ENCODE data around the gene TRPM3.

The TRPM3 gene

DNA sequence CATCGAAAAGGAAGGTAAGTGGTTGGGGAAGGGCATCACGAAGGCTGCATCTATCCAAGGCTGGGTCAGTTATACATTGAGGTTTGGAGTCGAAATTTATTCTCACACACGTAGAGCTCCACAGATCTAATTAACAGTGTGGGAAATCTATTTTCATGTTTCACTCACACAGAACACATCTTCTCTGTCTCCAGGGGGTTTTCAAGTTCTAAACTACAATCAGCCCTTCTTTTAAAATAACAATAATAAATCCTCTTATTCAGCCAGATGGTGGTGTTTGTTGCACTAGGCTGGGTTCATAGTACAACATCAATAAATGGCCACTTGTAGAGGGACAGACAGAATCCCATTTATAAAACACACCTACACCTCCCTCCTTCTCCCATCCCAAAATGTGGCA lies 532.4 kb downstream of the TRPM3 start:
- no peak for TF ChIP-seq Cebpa-rat (IDR thresholded peaks at IDR 0.05)
- H3K27ac ChIP-seq = no peak overlapping the region
- H3K36me3 ChIP-seq = no peaks in the 10 kb centered on the region

GRCh38 chr9:70588381-70588780 lies 533.0 kb downstream of the TRPM3 start:
- Histone ChIP-seq H4K20me1 (no peaks in the 10 kb centered on the region), H3K36me3 (no peaks in the 10 kb centered on the region), H3K27ac (no peak overlapping the region), H3K4me3 (no peak overlapping the region), H3K9me3 (no peaks in the 10 kb centered on the region), H3K9ac (no peak overlapping the region), H3K4me2 (no peak overlapping the region), H3K4me1 (peaks cover 4% of the 10 kb centered on the region; the same call in 1 of the 2 replicates), H3K27me3 (no peaks in the 10 kb centered on the region)
- TF ChIP-seq Cebpa-rat (IDR thresholded peaks at IDR 0.05) = no peak

More for the DNA sequence above, 532.4 kb downstream of the TRPM3 start:
- H4K20me1 ChIP-seq = no peaks in the 10 kb centered on the region
- H3K27me3 ChIP-seq = no peaks in the 10 kb centered on the region
- H3K9me3 ChIP-seq = no peaks in the 10 kb centered on the region
- H3K4me2 ChIP-seq = no peak overlapping the region
- H3K9ac ChIP-seq = no peak overlapping the region
- H3K4me3 ChIP-seq = no peak overlapping the region
- H3K4me1 ChIP-seq = no peaks in the 10 kb centered on the region

DNA sequence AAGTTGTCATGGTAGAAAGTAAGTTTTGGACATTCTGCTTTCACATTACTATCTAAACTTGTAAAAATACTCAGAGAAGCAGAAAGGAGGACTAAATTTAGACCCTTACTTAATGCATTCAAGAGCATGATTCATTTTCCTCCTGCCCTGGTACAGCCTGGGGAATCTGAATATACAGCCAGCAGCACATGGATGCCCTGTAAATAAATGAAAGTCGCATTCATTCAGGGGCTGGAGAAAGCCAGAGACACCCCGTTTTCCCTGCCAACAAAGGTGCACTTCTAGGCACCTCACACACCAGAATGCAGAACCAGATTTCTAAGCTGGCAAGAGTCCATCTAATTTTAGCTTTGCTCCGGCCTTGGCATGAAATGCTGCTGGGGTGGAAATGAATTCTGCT lies 534.2 kb downstream of the TRPM3 start:
- Histone ChIP-seq H3K4me1 (peaks cover 16% of the 10 kb centered on the region), H3K9me3 (no peaks in the 10 kb centered on the region), H3K4me3 (no peak overlapping the region), H3K27me3 (no peaks in the 10 kb centered on the region), H3K36me3 (no peaks in the 10 kb centered on the region), H3K4me2 (no peak overlapping the region), H3K9ac (no peak overlapping the region), H3K27ac (no peak overlapping the region), H4K20me1 (no peaks in the 10 kb centered on the region)
- TF ChIP-seq Cebpa-rat (IDR thresholded peaks at IDR 0.05) = no peak

GRCh38 chr9:70586476-70586875 lies 534.9 kb downstream of the TRPM3 start:
- H3K4me2 ChIP-seq = no peak overlapping the region
- H3K27ac ChIP-seq = no peak overlapping the region
- no peaks in the 10 kb centered on the region for H3K27me3 ChIP-seq
- H3K4me3 ChIP-seq = no peak overlapping the region
- no peak overlapping the region for H3K9ac ChIP-seq
- no peak for TF ChIP-seq Cebpa-rat (IDR thresholded peaks at IDR 0.05)
- no peaks in the 10 kb centered on the region for H4K20me1 ChIP-seq
- no peaks in the 10 kb centered on the region for H3K36me3 ChIP-seq
- no peaks in the 10 kb centered on the region for H3K9me3 ChIP-seq
- peaks cover 23% of the 10 kb centered on the region for H3K4me1 ChIP-seq

- no peaks in the 10 kb centered on the region for H4K20me1 ChIP-seq
- no peak overlapping the region for H3K4me3 ChIP-seq
- no peaks in the 10 kb centered on the region for H3K9me3 ChIP-seq
- no peaks in the 10 kb centered on the region for H3K36me3 ChIP-seq
- H3K27ac ChIP-seq = no peak overlapping the region
- no peaks in the 10 kb centered on the region for H3K27me3 ChIP-seq
- H3K4me1 ChIP-seq = peaks cover 35% of the 10 kb centered on the region
- no peak overlapping the region for H3K9ac ChIP-seq
- TF ChIP-seq Cebpa-rat (IDR thresholded peaks at IDR 0.05) = no peak
- H3K4me2 ChIP-seq = peak overlapping the region; percentile 69
Measured at GRCh38 chr9:70581955-70582350, 539.5 kb downstream of the TRPM3 start.

- Histone ChIP-seq H3K4me1 (peaks cover 35% of the 10 kb centered on the region), H3K4me3 (no peak overlapping the region), H3K27ac (no peak overlapping the region), H3K9ac (no peak overlapping the region), H3K27me3 (no peaks in the 10 kb centered on the region), H3K4me2 (peak overlapping the region; percentile 69), H3K9me3 (no peaks in the 10 kb centered on the region), H3K36me3 (no peaks in the 10 kb centered on the region), H4K20me1 (no peaks in the 10 kb centered on the region)
- no peak for TF ChIP-seq Cebpa-rat (IDR thresholded peaks at IDR 0.05)
Measured at GRCh38 chr9:70581214-70581954, 540.0 kb downstream of the TRPM3 start.

DNA sequence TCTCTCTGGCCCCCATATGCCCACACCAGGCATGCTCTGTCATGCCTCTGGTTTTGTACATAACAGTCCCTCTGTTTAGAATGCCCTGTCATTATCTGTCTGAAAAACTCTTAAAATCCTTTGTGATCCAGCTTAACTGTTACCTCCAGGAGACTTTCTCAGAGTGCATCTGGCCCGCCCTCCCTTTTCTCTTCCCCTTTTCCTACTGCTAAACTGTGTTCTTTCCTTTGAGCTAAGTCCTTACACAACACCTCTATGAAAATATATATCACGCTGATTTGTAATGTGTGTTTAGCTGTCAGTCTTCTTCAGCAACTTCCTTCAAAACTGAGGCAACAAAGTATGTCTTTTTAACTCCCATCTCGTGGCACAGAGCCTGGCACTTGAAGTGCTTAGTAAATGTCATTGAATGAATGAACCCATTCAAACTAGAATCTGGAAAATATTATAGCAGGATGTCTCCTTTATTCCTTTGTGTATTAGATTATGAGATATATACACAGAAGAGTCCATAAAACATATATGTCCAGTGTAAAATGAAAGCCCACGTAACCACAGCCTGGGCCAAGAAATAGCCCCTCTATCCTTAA lies 540.7 kb downstream of the TRPM3 start:
- Histone ChIP-seq H3K27ac (no peak overlapping the region), H3K4me2 (peak overlapping the region; percentile 69), H3K9ac (no peak overlapping the region), H3K27me3 (no peaks in the 10 kb centered on the region), H3K4me1 (peaks cover 35% of the 10 kb centered on the region), H3K9me3 (no peaks in the 10 kb centered on the region), H4K20me1 (no peaks in the 10 kb centered on the region), H3K4me3 (no peak overlapping the region), H3K36me3 (no peaks in the 10 kb centered on the region)
- TF ChIP-seq Cebpa-rat (IDR thresholded peaks at IDR 0.05) = no peak

GRCh38 chr9:70579686-70580085 lies 541.7 kb downstream of the TRPM3 start:
- Histone ChIP-seq H3K9me3 (no peaks in the 10 kb centered on the region), H3K4me3 (no peak overlapping the region), H3K36me3 (no peaks in the 10 kb centered on the region), H3K4me1 (peaks cover 35% of the 10 kb centered on the region), H3K4me2 (no peak overlapping the region), H4K20me1 (no peaks in the 10 kb centered on the region), H3K9ac (no peak overlapping the region), H3K27me3 (no peaks in the 10 kb centered on the region), H3K27ac (no peak overlapping the region)
- TF ChIP-seq Cebpa-rat (IDR thresholded peaks at IDR 0.05) = no peak

- no peak overlapping the region for H3K27ac ChIP-seq
- H3K36me3 ChIP-seq = no peaks in the 10 kb centered on the region
- H3K4me2 ChIP-seq = no peak overlapping the region
- H3K27me3 ChIP-seq = no peaks in the 10 kb centered on the region
- no peaks in the 10 kb centered on the region for H4K20me1 ChIP-seq
- H3K4me3 ChIP-seq = no peak overlapping the region
- TF ChIP-seq Cebpa-rat (IDR thresholded peaks at IDR 0.05) = no peak
- H3K4me1 ChIP-seq = peaks cover 35% of the 10 kb centered on the region
- no peak overlapping the region for H3K9ac ChIP-seq
- H3K9me3 ChIP-seq = no peaks in the 10 kb centered on the region
Measured at GRCh38 chr9:70578720-70579119, 542.7 kb downstream of the TRPM3 start.

DNA sequence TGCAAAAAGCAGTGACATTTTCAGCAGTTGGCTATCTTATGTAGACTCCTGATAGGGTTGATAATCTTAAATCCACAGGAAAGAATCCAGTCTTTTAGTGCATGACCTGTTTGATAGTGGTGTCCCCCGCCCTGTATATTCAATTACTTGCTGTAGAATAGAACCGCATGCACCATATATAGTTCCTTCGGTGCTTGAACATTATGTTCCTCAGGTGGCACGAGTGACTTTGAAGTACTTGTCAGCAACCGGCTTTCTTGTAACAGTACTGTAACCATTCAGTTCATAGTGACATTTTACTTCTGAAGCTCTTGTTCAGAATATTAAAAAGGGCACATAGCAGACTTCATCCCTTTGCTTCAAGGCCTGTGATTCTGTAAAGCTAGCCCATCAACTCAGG lies 543.8 kb downstream of the TRPM3 start:
- peaks cover 24% of the 10 kb centered on the region for H3K4me1 ChIP-seq
- no peak overlapping the region for H3K4me2 ChIP-seq
- no peak for TF ChIP-seq Cebpa-rat (IDR thresholded peaks at IDR 0.05)

More for the DNA sequence above, 543.8 kb downstream of the TRPM3 start:
- H3K9ac ChIP-seq = no peak overlapping the region
- no peaks in the 10 kb centered on the region for H3K27me3 ChIP-seq
- H3K27ac ChIP-seq = no peak overlapping the region
- no peaks in the 10 kb centered on the region for H3K9me3 ChIP-seq
- H3K36me3 ChIP-seq = no peaks in the 10 kb centered on the region
- no peak overlapping the region for H3K4me3 ChIP-seq
- no peaks in the 10 kb centered on the region for H4K20me1 ChIP-seq
